Measurements from ENCODE around the gene PGAP1.
"Not testable (repeated sequence)": the region's sequence is repeated elsewhere in the genome, so short reads cannot be mapped to it uniquely, and the experiment has no call there.

Gene PGAP1

DNA sequence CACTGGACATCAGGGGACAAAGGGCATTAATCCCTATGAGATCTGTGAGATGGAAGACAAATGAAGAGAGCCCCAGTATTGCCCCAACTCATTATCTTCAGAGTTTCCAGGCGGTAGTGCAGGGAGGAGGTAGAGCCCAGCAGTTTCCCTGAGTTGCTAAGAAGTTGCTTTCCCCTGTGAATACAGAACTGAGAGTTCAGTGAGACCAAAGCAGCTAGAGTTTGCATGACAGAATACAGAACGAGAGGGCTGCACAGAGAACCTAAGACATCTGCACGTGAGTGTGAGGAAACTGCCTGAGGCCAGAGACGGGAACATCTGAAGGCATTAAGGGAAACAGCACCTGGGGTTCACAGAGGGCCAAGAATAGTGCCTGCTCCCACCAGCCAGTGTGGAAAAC lies 18.1 kb upstream of the PGAP1 start:
- DNase-seq (ENCODE audit: low read depth): no peak

DNA sequence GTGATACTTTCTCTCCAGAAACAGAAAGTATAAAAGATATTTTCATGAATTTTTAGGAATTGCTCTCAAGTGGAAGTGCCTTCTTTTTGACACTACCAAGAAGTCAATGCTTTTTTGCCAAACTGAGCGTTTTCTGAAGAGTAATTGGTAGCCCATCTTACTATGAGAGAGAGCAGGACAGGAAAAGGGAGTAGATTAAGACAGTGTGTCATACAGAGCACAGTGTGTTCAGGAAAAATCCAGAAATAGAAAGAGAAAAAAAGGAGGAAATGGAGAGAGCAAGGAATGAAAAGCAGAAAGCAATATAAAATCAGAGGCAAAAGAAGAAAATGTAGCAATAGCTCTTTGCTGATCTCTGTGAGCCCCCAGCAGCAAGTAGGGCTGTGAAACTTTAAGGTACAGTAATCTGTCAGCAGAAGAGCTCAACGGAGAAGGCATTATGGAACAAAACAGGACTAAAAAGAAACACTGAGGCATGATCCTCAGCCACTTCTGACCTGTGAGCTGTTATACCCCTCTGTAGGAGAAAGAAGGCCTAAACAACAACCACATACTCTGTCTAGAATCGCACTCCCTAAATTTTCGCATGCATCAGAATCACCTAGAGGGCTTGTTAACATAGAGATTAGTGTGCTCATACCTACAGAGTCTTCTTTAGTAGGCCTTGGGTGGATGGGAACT lies 15.0 kb upstream of the PGAP1 start:
- no peak for DNase-seq (ENCODE audit: low read depth)

DNA sequence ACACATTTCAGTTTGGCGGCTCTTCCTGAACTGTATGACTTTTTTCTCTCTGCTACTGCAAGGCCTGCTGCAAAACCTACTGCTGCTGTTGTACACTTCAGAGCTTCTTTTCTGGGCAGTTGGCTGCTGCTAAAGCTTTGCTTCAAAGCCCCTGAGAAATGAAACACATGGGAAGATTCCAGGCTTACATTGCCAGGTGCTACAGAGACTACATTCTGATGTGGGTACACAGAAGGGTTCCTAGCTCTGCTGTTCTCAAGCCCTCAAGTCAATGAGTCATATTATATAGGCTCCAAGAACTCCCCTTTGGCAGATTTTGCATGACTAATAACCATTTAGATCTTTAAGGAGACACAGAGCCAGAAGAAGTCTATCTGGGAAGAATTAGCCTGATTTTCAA lies 12.9 kb upstream of the PGAP1 start:
- no peak for DNase-seq (ENCODE audit: low read depth)

DNA sequence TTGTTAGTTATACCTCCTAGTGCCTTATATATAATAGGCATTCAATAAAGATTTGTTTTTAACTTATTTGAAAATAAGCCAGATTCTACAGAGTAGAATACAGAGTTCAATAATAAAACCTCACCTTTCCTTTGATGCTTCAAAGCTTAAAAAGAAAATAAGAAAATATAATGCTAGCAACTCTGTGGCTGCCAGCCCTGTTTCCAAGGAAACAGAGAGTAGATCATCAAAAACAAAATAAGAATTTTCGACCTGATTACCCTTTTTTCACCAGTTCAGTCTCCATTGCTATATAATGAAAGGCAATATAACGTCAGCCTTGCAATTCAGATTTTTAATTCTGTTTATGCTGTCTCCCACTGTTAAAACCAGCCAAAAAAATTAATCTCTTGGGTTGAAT lies 8.9 kb upstream of the PGAP1 start:
- no peak for DNase-seq (ENCODE audit: low read depth)

DNA sequence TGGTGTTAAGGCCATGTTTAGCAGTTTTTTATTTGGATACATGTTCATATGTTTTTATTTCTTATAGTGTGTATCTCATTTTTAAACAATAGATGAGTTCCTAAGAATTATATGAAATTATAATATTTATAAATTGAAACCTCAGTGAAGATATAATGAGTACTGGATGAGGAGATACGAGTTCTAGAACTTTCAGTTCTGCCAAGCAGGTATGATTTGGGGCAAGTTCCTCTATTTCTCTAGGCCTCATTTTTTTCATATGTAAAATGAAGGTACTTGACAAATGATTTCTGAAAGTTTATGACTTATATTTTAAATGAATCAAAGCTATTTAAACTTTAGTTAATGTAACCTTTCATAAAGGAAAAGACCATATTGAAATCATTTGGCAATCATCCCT lies 8.2 kb upstream of the PGAP1 start:
- no peak for DNase-seq (ENCODE audit: low read depth)

DNA sequence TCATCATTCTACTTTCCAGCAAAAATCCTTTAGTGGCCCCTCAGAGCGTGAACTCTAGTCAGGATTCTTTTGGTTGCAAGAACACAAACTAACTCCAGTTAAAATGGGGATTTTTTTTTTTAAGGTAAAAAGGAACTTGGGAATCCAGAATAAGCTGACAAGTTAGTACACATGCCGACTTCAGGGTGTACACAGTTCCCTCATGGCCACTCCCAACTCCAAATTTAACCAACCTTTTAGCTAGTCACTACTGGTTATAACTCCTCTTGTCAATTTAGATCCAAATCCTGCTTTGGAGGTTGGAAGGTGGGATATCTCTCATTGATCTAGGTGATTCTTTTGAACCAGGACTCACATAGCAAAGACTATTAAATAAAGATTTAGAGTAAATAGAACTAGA lies 5.0 kb upstream of the PGAP1 start:
- no peak for DNase-seq (ENCODE audit: low read depth)

DNA sequence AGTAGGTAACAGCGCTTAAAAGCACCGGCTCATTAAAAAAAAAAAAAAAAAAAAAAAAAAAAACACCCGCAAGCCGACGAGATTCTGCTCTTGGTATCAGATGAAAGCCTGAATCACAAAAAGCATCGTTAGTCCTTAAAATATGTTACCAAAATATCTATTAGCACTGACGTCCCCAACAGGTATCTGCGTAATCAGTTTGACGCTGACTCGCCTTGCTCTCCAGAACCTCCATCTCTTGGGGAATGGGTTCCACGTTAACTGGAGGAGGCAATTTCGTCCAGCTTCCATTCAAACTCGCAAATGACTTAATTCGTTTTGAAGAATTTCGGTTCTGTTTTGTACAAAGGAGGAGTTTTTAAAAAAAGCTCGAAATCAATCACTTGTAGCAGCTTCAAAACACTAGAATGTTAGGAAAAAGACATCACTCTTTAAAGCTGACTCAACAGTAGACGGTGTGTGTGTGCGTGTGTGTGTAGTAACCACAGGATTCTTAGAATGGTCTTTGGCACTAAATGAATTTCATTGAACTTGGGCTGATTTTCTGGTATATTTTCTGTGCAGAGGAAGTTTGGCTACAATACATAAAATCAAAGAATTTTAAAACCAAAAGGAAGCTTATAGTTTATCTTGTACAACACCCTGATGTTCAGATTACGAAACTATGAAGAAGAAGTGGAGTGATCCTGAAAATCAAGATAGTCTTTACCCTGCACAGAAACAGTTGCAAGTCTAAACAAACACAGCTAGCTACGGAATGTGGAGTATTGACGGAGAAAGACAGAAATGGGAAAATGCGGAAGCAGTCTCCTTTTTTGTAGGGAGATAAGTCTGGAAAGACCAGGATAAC lies 1.1 kb upstream of the PGAP1 start:
- peak; percentile 66 for DNase-seq (ENCODE audit: low read depth)

DNA sequence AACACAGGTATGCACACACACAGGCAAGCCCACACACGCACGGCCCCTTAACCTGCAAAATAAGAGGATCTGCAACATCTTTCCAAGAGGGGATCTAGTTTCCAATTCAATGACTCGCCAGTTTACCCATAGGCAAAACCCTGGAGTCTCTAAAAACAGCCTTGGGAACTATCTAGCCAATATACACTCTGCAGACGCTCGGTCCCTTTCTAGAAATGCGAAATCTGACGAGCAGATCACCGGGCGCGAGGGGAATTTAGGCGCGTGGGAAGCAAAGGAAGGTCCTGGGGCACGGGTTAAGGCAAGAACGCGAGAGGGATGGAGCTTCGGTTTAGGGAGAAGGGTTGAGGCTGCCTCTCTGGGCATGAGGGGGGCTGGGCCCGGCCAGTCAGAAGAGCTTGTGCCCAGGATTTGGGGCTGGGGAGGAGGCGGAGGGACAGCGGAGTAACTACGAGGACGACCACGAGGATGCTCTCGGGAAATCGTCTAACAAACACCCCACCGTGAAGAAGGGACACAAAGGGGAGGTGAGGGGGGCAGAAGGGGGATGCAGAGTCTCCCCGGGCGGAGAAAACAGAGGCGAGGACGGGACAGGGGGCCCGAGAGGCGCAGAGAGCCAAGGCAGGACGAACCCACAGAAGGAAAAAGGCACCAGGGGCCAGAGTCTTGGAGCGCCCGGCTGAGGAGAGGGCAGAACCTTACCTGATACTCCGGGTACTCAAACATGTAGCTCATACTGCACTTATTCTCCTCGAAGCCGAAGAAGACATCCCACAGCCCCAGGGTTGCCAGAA lies 542 bp downstream of the PGAP1 start:
- peak; percentile 17 for DNase-seq (ENCODE audit: low read depth)

DNA sequence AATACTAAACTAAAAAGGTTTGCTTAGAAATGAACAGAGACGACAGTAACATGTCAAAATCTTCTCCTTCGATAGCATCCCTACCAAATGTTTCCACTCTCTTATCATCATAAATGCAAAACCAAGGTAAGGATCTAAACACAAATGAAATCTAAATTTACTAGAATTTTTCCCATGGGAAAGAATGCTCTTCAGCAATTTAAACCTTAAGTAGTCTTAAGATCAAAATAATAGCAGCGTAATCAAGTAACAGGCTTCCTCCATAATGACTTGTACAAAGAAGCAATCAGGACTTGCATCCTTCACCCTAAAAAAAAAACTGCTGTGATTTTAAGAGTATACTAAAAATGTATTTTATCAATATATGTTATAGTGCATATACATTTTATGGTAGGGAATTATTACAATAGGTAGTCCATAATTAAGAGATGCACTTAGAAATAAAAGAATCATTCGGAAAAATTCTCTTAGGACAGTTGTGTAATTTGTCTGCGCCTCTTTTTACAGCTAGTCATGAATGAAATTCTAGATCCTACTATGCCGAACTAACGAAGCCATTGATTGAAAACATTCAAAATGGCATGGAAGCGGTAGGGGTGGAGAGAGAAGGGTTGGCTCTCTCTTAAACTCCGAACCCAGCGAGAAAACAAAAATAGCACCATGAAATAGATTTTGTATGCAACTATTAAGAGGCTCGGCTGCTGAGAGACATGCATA lies 1.3 kb downstream of the PGAP1 start:
- DNase-seq (ENCODE audit: low read depth): peak; percentile 8

DNA sequence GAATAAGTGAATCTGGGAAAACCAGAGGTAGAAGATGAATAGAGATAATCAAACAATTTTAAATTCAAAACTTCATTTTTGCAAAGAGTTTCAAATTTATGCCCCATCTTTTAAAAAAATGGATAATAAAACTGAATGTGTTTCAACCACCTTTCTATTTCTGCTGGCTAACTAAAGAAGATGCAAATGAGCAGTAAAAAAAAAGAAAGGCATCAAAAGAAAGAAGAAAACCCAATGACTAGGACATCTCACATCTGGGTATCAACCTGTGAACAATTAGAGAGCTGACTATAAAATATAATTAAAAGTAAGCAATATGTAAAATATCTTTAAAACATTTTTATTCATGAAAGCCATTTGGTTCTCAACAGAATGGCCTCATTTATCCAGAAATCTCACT lies 2.5 kb downstream of the PGAP1 start:
- DNase-seq (ENCODE audit: low read depth): no peak

DNA sequence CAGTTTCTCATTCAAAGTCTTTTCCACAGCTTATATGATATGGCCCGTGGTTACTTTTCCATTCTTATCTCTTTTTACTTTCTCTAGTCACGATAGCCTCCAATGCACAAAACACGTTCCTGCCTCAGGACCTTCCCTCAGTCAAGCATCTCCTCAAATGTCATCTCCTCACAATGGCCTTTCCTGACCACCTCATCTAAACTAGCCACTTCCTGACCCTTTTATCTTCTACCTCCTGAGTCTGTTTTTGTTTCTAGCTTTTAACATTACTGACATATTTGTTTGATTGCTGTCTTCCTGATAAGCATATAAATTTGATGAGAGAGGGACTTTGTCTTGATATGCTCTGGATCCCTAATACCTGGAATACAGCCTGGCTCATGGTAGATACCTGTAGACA lies 7.6 kb downstream of the PGAP1 start:
- no peak for DNase-seq (ENCODE audit: low read depth)

DNA sequence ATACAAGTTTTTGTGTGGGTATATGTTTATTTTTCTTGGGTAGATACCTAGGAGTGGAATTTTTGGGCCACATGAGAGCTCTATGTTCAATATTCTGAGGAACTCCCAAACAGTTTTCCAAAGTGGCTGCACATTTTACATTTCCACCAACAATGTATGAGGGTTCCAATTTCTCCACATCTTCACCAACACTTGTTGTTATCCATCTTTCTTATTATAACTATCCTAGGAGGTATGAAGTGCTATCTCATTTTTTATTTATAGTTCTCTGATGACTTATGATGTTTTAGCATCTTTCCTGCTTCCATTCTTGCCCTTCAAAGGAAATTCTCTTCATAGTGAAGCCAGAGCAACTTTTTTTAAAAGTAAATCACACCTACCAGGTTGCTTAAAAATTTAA lies 8.7 kb downstream of the PGAP1 start:
- no peak for DNase-seq (ENCODE audit: low read depth)

DNA sequence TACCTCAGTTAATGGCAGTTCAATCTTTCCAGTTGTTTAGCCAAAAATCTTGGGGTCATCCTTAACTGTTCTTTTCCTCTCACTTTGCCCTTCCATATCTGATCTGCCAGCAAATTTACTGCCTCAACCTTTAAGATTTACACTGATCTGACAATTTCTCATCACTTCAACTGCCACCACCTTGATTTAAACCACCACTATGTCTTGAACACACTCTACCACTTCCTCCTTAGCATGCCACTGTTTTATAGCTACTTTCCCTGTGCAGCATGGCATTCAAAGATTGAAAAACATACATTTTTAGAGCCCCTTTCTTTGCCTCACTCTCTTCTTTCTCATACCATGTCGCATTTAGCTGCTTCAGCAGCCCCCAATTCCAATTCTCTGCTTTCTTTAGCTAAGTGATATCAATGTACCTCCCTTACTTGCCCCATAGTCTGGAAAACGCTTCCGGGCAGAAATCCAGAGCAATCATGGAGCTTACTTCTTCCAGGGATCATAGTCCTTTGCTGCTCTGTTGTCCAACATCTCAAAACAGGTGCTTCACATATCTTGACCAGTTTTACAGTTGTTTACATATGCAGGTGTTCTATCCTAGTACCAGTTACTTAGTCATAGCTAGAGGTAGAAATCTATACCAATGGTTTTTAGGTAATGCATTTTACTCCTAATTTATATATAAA lies 10.9 kb downstream of the PGAP1 start:
- no peak for DNase-seq (ENCODE audit: low read depth)

DNA sequence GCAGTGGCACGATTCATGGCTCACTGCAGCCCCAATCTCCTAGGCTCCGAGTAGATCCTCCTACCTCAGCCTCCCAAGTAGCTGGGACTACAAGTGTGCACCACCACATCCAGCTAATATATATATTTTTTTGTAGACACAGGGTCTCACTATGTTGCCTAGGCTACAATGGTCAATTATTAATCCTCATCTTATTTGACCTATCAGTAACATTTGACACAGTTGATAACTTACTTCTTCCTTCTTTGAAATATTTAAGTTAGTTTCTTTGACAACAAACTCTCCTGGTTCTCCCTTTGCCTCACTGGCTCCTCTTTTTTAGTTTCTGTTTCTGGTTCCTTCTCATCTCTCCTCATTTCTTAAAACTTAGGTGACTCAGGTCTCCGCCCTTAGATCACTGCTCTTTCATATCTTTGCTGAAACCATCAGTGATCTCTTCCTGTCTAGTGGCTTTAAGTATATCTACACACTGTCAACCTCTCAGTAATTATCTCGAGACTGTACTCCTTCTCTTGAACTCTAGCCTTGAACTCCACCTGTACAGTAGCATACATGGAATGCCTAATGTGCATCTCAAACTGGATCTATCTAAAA lies 11.5 kb downstream of the PGAP1 start:
- no peak for DNase-seq (ENCODE audit: low read depth)

DNA sequence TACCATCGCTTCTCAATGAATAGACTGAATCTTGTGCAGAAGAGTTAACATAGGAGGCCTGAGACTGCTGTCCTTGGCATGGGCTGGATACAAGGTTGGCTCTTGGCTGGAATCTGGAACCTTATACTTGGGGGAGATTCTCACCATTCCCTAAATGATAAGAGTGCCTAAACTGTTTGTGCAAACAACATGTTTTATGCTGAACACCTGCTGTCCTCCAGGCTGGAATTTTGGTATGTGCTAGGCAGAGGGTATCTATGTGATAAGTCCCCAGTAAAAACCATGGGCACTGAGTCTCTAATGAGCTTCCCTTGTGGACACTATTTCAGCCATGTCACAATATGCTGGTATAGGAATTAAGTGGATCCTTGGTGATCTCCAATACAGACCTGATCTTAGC lies 12.8 kb downstream of the PGAP1 start:
- DNase-seq (ENCODE audit: low read depth): no peak

DNA sequence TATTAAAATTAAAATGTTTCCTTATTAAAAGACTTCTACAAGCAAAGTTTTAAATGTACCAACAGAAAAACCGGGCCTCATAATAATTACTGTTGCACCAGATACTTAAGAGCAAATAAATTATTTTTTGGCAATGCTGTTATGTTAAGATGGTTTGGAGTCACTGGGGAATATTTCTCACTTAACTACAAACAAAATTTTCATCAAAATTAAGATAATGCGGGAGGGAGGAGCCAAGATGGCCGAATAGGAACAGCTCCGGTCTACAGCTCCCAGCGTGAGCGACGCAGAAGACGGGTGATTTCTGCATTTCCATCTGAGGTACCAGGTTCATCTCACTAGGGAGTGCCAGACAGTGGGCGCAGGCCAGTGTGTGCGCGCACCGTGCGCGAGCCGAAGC lies 21.1 kb downstream of the PGAP1 start:
- DNase-seq (ENCODE audit: low read depth): not testable (repeated sequence)

DNA sequence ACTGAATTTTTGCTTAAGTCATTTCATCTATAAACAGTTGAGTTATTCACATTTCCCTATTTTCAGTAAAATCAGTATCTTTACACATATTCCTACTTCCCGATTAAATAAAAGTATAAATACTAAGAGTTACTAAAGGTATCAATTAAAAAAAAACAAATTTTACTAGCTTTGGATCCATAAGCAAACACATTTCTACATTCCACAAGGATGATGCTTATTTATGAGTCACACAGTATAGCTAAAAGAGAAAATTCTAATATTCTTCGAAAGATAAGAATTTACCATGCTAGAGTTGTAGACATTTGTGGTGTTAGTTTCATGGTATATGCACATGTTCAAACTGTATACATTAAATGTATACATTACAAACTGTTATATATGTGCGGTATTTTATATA lies 23.7 kb downstream of the PGAP1 start:
- no peak for DNase-seq (ENCODE audit: low read depth)

DNA sequence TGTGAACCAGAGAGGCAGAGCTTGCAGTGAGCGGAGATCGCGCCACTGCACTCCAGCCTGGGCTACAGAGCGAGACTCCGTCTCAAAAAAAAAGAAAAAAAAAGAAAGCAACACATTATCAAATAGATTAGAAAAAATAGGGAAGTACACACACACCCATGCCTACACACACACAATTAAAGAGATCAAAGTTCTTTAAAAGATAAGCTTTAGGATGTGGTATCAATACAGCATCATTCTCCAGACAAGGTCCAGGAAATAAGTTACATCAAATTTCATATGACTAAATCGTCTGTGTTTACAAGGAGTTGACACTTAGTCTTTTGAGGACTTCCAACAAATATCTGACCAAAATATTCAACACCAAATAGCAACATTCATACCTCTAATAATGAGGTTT lies 25.7 kb downstream of the PGAP1 start:
- no peak for DNase-seq (ENCODE audit: low read depth)

DNA sequence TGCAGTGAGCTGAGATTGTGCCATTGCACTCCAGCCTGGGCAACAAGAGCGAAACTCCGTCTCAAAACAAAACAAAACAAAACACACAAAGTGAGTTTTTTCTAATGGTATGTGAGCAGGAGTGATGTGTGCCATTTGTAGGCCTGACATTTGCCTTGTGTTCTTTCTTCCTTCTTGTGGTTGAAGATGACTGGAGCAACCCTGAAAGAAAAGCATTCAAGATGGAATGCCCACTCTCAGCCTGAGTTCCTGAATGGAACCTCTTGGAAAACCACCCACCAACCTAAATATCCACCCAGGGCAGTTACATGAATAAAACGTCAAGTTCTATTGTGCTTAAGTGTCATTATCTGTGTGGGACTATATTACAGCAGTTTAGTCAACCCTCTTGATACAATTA lies 26.5 kb downstream of the PGAP1 start:
- no peak for DNase-seq (ENCODE audit: low read depth)

DNA sequence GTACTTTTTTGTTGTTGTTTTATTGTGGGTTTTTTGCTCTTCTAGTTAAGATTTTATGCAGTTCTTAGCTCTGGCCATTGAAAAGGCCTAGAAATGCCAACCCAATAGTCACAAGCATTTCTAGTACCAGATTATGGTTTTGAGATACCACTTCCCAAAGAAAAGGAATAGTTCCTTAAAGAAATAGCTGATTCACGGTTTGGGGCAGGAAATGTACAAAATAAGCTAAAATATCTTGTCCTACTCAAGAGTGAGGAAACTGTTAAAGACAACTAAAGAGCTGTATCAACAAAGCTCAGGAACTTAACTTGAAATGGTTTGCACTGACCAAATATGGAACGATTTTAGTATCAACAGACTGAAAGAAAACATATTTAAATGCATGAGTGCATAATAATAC lies 35.4 kb downstream of the PGAP1 start:
- no peak for DNase-seq (ENCODE audit: low read depth)

DNA sequence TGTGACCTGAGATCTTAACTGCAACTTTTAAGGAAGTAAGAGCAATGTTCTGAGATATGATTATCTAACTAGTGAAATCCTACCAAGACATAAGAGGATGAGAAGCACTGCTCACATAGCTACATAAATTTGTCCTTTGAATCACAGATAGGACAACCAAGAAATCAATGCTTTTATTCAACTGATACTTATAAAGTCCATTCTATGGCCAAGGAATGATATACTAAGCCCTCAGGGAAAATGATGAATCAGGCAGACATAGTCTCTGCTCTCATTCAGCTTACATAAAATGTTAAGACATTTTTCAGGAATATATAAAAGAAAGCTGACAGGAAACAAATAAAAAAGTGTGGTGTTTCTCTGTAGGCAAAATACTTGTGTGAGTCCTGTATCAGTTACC lies 39.1 kb downstream of the PGAP1 start:
- no peak for DNase-seq (ENCODE audit: low read depth)

Measured in stromal cell of bone marrow (primary cell).